RWPE1 (cell line): ENCODE measurements around the gene TYW1.
A peak's percentile ranks its signal among the peaks of the same experiment; 100 is the strongest.
"Not testable (repeated sequence)": the region's sequence is repeated elsewhere in the genome, so short reads cannot be mapped to it uniquely, and the experiment has no call there.

ENCODE experiments used
- CTCF ChIA-PET: fragments of 350-600 bp; sonication (Branson Sonifier 250); formaldehyde crosslinking; extraction: SDS; loops from one replicate; lab custom pipeline; 2021; lab: Yijun Ruan, JAX
- POLR2A ChIA-PET: fragments of 400-600 bp; formaldehyde crosslinking; extraction: SDS; loops from one replicate; lab custom pipeline; 2020; ENCODE audit warnings: antibody characterized with exemption; ENCODE audit not compliant: low non-redundant PET; lab: Yijun Ruan, JAX
- DNase-seq: peaks from one replicate; pipeline ENCODE4 v3.0.0; 2012; ENCODE audit warnings: low spot score
- H3K27ac ChIP-seq: fragments of 450-650 bp; 2 replicates; pipeline ENCODE4 v1.5.1; 2017
- CTCF ChIP-seq: fragments of 450-650 bp; conservative IDR thresholded peaks from 2 replicates; pipeline ENCODE4 v1.5.1; 2017; ENCODE audit warnings: low read depth, mild to moderate bottlenecking

The TYW1 gene

GRCh38 chr7:66957595-66958290 is 38.9 kb upstream of the TYW1 start:
- ChIA-PET POLR2A (no interaction called here), CTCF (interaction anchor here (0.7 kb wide), 1 partner anchor 10 kb away, joined by 3 read pairs; no protein-coding TSS in a partner anchor)
- H3K27ac ChIP-seq: peak overlapping the region; percentile 19; the same call in 1 of the 2 replicates
- no peak for TF ChIP-seq CTCF
- DNase-seq: no peak

- peak overlapping the region; percentile 4; the same call in 1 of the 2 replicates for H3K27ac ChIP-seq
- DNase-seq: no peak
- no peak for TF ChIP-seq CTCF
- ChIA-PET CTCF (interaction anchor here (0.7 kb wide), 1 partner anchor 11 kb away, joined by 3 read pairs; no protein-coding TSS in a partner anchor), POLR2A (interaction anchor here (0.6 kb wide), 2 partner anchors 17 to 19 kb away, joined by 3 to 8 read pairs; no protein-coding TSS in a partner anchor)
Measured at GRCh38 chr7:66958538-66959350, 37.9 kb upstream of the TYW1 start.

- no peak for TF ChIP-seq CTCF
- CTCF ChIA-PET: no interaction called here
- no peak overlapping the region for H3K27ac ChIP-seq
- no peak for DNase-seq
- POLR2A ChIA-PET: no interaction called here
Measured at GRCh38 chr7:66960192-66960591, 36.4 kb upstream of the TYW1 start.

GRCh38 chr7:66961096-66961495 is 35.5 kb upstream of the TYW1 start:
- TF ChIP-seq CTCF: no peak
- no peak overlapping the region for H3K27ac ChIP-seq
- no peak for DNase-seq
- CTCF ChIA-PET: no interaction called here
- POLR2A ChIA-PET: no interaction called here

GRCh38 chr7:66964411-66964810 is 32.2 kb upstream of the TYW1 start:
- ChIA-PET POLR2A (no interaction called here), CTCF (no interaction called here)
- H3K27ac ChIP-seq: no peak overlapping the region
- no peak for TF ChIP-seq CTCF
- DNase-seq: no peak

GRCh38 chr7:66967029-66967428 is 29.6 kb upstream of the TYW1 start:
- DNase-seq: no peak
- POLR2A ChIA-PET: no interaction called here
- CTCF ChIA-PET: no interaction called here
- H3K27ac ChIP-seq: no peak overlapping the region
- TF ChIP-seq CTCF: no peak

- CTCF ChIA-PET, DNase-seq, H3K27ac ChIP-seq: not testable (repeated sequence)
- POLR2A ChIA-PET: interaction anchor here (0.7 kb wide), 1 partner anchor 986 kb away, joined by 12 read pairs; no protein-coding TSS in a partner anchor
Measured at GRCh38 chr7:66969001-66969400, 27.6 kb upstream of the TYW1 start.
